Measurements from ENCODE around the gene ALDH3B1.
A peak's percentile ranks its signal among the peaks of the same experiment; 100 is the strongest.

Gene ALDH3B1

DNA sequence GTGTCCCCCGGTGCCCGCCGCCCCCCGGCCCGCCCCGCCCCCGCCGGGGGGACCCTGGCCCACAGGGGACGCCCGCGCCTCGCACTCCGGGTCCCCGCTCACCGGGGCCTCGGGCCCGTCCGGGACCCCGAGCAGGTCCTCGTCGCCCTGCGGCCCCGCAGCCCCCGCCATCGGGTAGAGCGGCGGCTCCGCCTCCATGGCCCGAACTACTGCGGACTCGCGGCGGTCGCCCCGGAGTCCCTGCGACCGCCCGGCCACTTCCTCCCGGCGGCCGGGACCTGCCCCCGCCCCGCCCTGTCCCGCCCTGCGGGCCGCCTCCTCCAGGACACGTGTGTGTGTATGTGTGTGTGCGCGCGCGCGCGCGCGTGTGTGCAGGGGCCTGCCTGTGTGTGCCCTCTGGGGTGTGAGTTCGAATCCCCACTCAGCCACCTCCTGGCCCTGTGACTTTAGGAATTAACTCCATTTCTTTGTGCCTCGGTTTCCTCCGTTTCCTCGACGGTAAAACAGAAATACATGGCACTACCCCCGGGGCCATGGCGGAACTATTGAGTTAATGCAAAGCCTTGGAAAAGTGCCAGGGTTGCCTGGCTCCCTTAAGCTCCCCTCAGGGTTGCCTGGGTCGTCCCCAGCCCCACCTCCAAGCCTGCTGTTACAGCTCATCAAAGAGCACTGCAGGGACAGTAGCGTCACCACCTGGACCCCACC is 6.1 kb upstream of the ALDH3B1 start, which contains the start of gene UNC93B1:
Gene UNC93B1 (minus strand): TSS at position 252 of the 705 bp plus-strand sequence. CDS start 54 bp downstream, at position 198.
- Histone ChIP-seq H3K27ac (ENCODE audit: low read length) (peak within 1 kb of the TSS; percentile 91), H4K20me1 (ENCODE audit: insufficient read depth, low read length) (peaks cover 5% of the 10 kb centered on the region; the same call in 1 of the 2 replicates), H3K4me3 (ENCODE audit: low read length) (peak within 1 kb of the TSS; percentile 88), H3K36me3 (replicated peaks; ENCODE audit: low read depth, low read length) (peaks cover 32% of the 10 kb centered on the region), H3K79me2 (ENCODE audit: low read length) (peaks cover 49% of the 10 kb centered on the region), H3K9ac (ENCODE audit: low read length) (peak within 1 kb of the TSS; percentile 83), H3K4me1 (ENCODE audit: low read length) (peaks cover 47% of the 10 kb centered on the region), H3K27me3 (ENCODE audit: low read depth, low read length) (no peaks in the 10 kb centered on the region), H2AFZ (ENCODE audit: low read depth, low read length) (no peak within 1 kb of the TSS), H3K9me3 (ENCODE audit: insufficient read depth, low read length) (no peaks in the 10 kb centered on the region), H3K4me2 (ENCODE audit: low read length) (peak within 1 kb of the TSS; percentile 88)
- TF ChIP-seq EZH2phosphoT487 (IDR thresholded peaks at IDR 0.05; ENCODE audit: low read depth) (no peak), CTCF (IDR thresholded peaks at IDR 0.05; ENCODE audit: low read depth, low read length) (no peak)

GRCh38 chr11:68004551-68005335 is 5.4 kb upstream of the ALDH3B1 start:
- H2AFZ ChIP-seq (ENCODE audit: low read depth, low read length) = no peak overlapping the region
- H3K9me3 ChIP-seq (ENCODE audit: insufficient read depth, low read length) = no peaks in the 10 kb centered on the region

GRCh38 chr11:68006606-68007166 is 3.4 kb upstream of the ALDH3B1 start:
- Histone ChIP-seq H3K4me1 (ENCODE audit: low read length) (peaks cover 60% of the 10 kb centered on the region), H2AFZ (ENCODE audit: low read depth, low read length) (no peak overlapping the region), H3K27me3 (ENCODE audit: low read depth, low read length) (no peaks in the 10 kb centered on the region), H3K36me3 (replicated peaks; ENCODE audit: low read depth, low read length) (peaks cover 12% of the 10 kb centered on the region), H3K4me3 (ENCODE audit: low read length) (no peak overlapping the region), H3K4me2 (ENCODE audit: low read length) (peak overlapping the region; percentile 9), H4K20me1 (ENCODE audit: insufficient read depth, low read length) (no peaks in the 10 kb centered on the region), H3K79me2 (ENCODE audit: low read length) (peaks cover 27% of the 10 kb centered on the region), H3K9me3 (ENCODE audit: insufficient read depth, low read length) (no peaks in the 10 kb centered on the region), H3K27ac (ENCODE audit: low read length) (no peak overlapping the region), H3K9ac (ENCODE audit: low read length) (no peak overlapping the region)
- TF ChIP-seq EZH2phosphoT487 (IDR thresholded peaks at IDR 0.05; ENCODE audit: low read depth) = no peak
- no peak for TF ChIP-seq CTCF (IDR thresholded peaks at IDR 0.05; ENCODE audit: low read depth, low read length)

More at GRCh38 chr11:68004551-68005335, 5.4 kb upstream of the ALDH3B1 start:
- H4K20me1 ChIP-seq (ENCODE audit: insufficient read depth, low read length) = peaks cover 3% of the 10 kb centered on the region; the same call in 1 of the 2 replicates
- no peaks in the 10 kb centered on the region for H3K27me3 ChIP-seq (ENCODE audit: low read depth, low read length)
- peak overlapping the region; percentile 83; the same call in 1 of the 2 replicates for H3K9ac ChIP-seq (ENCODE audit: low read length)
- peaks cover 55% of the 10 kb centered on the region for H3K4me1 ChIP-seq (ENCODE audit: low read length)
- H3K4me3 ChIP-seq (ENCODE audit: low read length) = peak overlapping the region; percentile 88
- TF ChIP-seq EZH2phosphoT487 (IDR thresholded peaks at IDR 0.05; ENCODE audit: low read depth) (no peak), CTCF (IDR thresholded peaks at IDR 0.05; ENCODE audit: low read depth, low read length) (no peak)
- H3K4me2 ChIP-seq (ENCODE audit: low read length) = peak overlapping the region; percentile 88
- peaks cover 24% of the 10 kb centered on the region for H3K36me3 ChIP-seq (replicated peaks; ENCODE audit: low read depth, low read length)
- H3K27ac ChIP-seq (ENCODE audit: low read length) = peak overlapping the region; percentile 91
- peaks cover 42% of the 10 kb centered on the region for H3K79me2 ChIP-seq (ENCODE audit: low read length)
